ENCODE data around the gene RRP9.
A peak's percentile ranks its signal among the peaks of the same experiment; 100 is the strongest.

Gene RRP9

DNA sequence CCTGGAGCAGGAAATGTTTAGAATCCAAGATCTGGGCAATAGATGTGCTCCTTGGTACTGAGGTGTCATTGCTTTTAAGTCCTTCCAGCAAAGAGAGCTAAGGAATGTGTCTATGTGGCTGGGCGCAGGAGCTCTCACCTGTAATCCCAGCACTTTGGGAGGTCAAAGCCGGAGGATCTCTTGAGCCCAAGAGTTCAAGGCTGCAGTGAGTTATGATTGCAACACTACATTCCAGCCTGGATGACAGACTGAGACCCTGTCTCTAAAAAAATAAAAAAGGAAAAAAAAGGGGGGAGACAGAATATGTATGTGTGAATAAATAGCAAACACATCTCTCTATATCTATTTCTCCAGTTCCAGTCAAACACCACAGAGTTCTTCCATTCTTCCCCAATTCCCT, 9.2 kb upstream of the RRP9 start:
- Histone ChIP-seq H2BK15ac (ENCODE audit: low read length) (no peak overlapping the region), H3K4me1 (ENCODE audit: control insufficient read depth in 2 of 2, insufficient read depth in 1 of 2, low read depth in 1 of 2, low read length in 2 of 2) (peaks cover 7 to 9% of the 10 kb centered on the region in 2 donors), H3K4me3 (ENCODE audit: low read length in 2 of 2) (no peak overlapping the region), H3K79me1 (ENCODE audit: low read depth, low read length) (no peaks in the 10 kb centered on the region), H4K8ac (ENCODE audit: low read depth, low read length) (no peak overlapping the region), H3K14ac (ENCODE audit: low read length) (no peak overlapping the region), H3K4me2 (ENCODE audit: insufficient read depth, low read length, poor library complexity, severe bottlenecking) (no peak overlapping the region), H3K23ac (ENCODE audit: low read depth, low read length, poor library complexity) (no peak overlapping the region), H2BK120ac (ENCODE audit: low read depth, low read length) (no peak overlapping the region), H2AFZ (ENCODE audit: low read length) (no peak overlapping the region), H3K27me3 (ENCODE audit: control insufficient read depth in 3 of 3, insufficient read depth in 3 of 3, low read depth in 1 of 3, low read length in 3 of 3) (peaks cover 0 to 24% (median 10%) of the 10 kb centered on the region in 3 experiments), H3K9ac (ENCODE audit: low read depth, low read length, poor library complexity) (no peak overlapping the region), H3K27ac (replicated peaks; ENCODE audit: low read length) (no peak overlapping the region), H3K36me3 (replicated peaks in 1 of 2; ENCODE audit: control insufficient read depth in 2 of 2, insufficient read depth in 2 of 2, low read length in 2 of 2) (no peaks in the 10 kb centered on the region), H2AK5ac (ENCODE audit: low read depth, low read length) (no peak overlapping the region), H2BK5ac (ENCODE audit: low read length) (no peak overlapping the region), H3K18ac (ENCODE audit: low read length) (no peak overlapping the region), H3K4ac (ENCODE audit: low read length) (no peak overlapping the region), H4K91ac (ENCODE audit: low read depth, low read length, poor library complexity) (no peak overlapping the region), H2BK12ac (ENCODE audit: low read length) (no peak overlapping the region), H3K9me3 (replicated peaks in 1 of 2; ENCODE audit: control insufficient read depth in 2 of 2, insufficient read depth in 1 of 2, low read depth in 1 of 2, low read length in 2 of 2) (peaks cover 0 to 11% of the 10 kb centered on the region in 2 donors)
- DNase-seq (ENCODE audit: low spot score): no peak
- no CpG with 5 or more reads among the region's 2 CpGs for WGBS, 2 donors (ENCODE audit: extremely low coverage in 2 of 2, insufficient read length in 2 of 2, insufficient replicate concordance in 1 of 2)

DNA sequence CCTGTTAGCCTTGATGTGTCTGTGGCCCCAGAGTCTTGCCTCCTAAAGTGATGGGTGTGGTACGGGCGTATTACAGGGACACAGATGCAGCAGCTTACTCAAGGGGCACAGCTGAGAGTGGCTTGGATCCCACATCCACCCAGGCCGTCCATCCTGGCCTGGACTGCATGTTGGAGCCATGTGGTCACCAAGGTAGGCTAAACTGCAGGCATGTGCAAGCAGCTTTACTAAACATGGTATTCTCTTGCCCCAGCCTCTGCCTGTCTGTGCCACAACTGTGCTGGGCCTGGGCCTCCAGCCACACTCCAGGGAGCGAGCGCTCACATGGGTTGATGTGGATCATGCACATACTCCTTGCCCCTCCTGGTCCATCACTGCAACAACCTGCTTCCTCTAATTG, 7.4 kb upstream of the RRP9 start:
- Histone ChIP-seq H3K27ac (replicated peaks; ENCODE audit: low read length) (no peak overlapping the region), H3K4me2 (ENCODE audit: insufficient read depth, low read length, poor library complexity, severe bottlenecking) (no peak overlapping the region), H3K4me3 (ENCODE audit: low read length in 2 of 2) (peak overlapping the region in 1 of 2 donors; percentile 27), H4K91ac (ENCODE audit: low read depth, low read length, poor library complexity) (no peak overlapping the region), H3K36me3 (replicated peaks in 1 of 2; ENCODE audit: control insufficient read depth in 2 of 2, insufficient read depth in 2 of 2, low read length in 2 of 2) (no peaks in the 10 kb centered on the region), H2AFZ (ENCODE audit: low read length) (no peak overlapping the region), H3K79me1 (ENCODE audit: low read depth, low read length) (no peaks in the 10 kb centered on the region), H2BK12ac (ENCODE audit: low read length) (peak overlapping the region; percentile 14), H3K4ac (ENCODE audit: low read length) (no peak overlapping the region), H3K23ac (ENCODE audit: low read depth, low read length, poor library complexity) (peak overlapping the region; percentile 80), H2BK120ac (ENCODE audit: low read depth, low read length) (no peak overlapping the region), H3K4me1 (ENCODE audit: control insufficient read depth in 2 of 2, insufficient read depth in 1 of 2, low read depth in 1 of 2, low read length in 2 of 2) (peaks cover 2 to 7% of the 10 kb centered on the region in 2 donors), H2BK5ac (ENCODE audit: low read length) (no peak overlapping the region), H3K14ac (ENCODE audit: low read length) (no peak overlapping the region), H2AK5ac (ENCODE audit: low read depth, low read length) (peak overlapping the region; percentile 58), H2BK15ac (ENCODE audit: low read length) (peak overlapping the region; percentile 69), H3K9ac (ENCODE audit: low read depth, low read length, poor library complexity) (no peak overlapping the region), H3K18ac (ENCODE audit: low read length) (peak overlapping the region; percentile 28), H3K9me3 (replicated peaks in 1 of 2; ENCODE audit: control insufficient read depth in 2 of 2, insufficient read depth in 1 of 2, low read depth in 1 of 2, low read length in 2 of 2) (peaks cover 0 to 3% of the 10 kb centered on the region in 2 donors), H4K8ac (ENCODE audit: low read depth, low read length) (no peak overlapping the region), H3K27me3 (ENCODE audit: control insufficient read depth in 3 of 3, insufficient read depth in 3 of 3, low read depth in 1 of 3, low read length in 3 of 3) (peaks cover 0 to 6% (median 0%) of the 10 kb centered on the region in 3 experiments)
- no CpG with 5 or more reads among the region's 5 CpGs for WGBS, 2 donors (ENCODE audit: extremely low coverage in 2 of 2, insufficient read length in 2 of 2, insufficient replicate concordance in 1 of 2)
- DNase-seq (ENCODE audit: low spot score): no peak

DNA sequence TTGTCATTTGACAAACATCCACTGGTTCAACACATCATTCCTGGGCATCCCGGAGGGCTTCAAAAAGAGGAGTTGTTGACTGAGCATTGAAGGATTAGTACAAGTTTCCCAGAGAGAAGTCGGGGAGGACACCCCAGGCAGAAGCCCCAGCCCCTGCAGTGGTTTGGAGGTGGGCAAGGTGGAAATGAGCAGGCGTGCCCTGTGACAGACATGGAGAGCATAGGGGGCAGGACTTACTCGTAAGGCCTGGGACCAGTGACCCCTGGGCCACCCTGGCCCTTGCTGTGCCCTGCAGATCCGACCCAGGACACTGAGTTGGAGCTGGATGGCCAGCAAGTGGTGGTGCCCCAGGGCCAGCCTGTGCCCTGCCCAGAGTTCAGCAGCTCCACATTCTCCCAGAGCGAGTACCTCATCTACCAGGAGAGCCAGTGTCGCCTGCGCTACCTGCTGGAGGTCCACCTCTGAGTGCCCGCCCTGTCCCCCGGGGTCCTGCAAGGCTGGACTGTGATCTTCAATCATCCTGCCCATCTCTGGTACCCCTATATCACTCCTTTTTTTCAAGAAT, 6.4 kb upstream of the RRP9 start:
- H2BK15ac ChIP-seq (ENCODE audit: low read length): peak overlapping the region; percentile 69
- H2BK5ac ChIP-seq (ENCODE audit: low read length): no peak overlapping the region
- H3K36me3 ChIP-seq (replicated peaks in 1 of 2; ENCODE audit: control insufficient read depth in 2 of 2, insufficient read depth in 2 of 2, low read length in 2 of 2): no peaks in the 10 kb centered on the region
- H2BK12ac ChIP-seq (ENCODE audit: low read length): no peak overlapping the region
- H2BK120ac ChIP-seq (ENCODE audit: low read depth, low read length): no peak overlapping the region
- H3K23ac ChIP-seq (ENCODE audit: low read depth, low read length, poor library complexity): no peak overlapping the region
- no peak overlapping the region for H3K4me3 ChIP-seq (ENCODE audit: low read length in 2 of 2)
- no peak overlapping the region for H2AFZ ChIP-seq (ENCODE audit: low read length)
- no peak for DNase-seq (ENCODE audit: low spot score)
- H4K91ac ChIP-seq (ENCODE audit: low read depth, low read length, poor library complexity): no peak overlapping the region
- H3K18ac ChIP-seq (ENCODE audit: low read length): no peak overlapping the region
- H2AK5ac ChIP-seq (ENCODE audit: low read depth, low read length): no peak overlapping the region
- H3K9me3 ChIP-seq (replicated peaks in 1 of 2; ENCODE audit: control insufficient read depth in 2 of 2, insufficient read depth in 1 of 2, low read depth in 1 of 2, low read length in 2 of 2): peaks cover 0 to 3% of the 10 kb centered on the region in 2 donors
- H3K4me1 ChIP-seq (ENCODE audit: control insufficient read depth in 2 of 2, insufficient read depth in 1 of 2, low read depth in 1 of 2, low read length in 2 of 2): peaks cover 1 to 2% of the 10 kb centered on the region in 2 donors
- no peak overlapping the region for H3K14ac ChIP-seq (ENCODE audit: low read length)
- H3K27ac ChIP-seq (replicated peaks; ENCODE audit: low read length): no peak overlapping the region
- H4K8ac ChIP-seq (ENCODE audit: low read depth, low read length): no peak overlapping the region
- no peaks in the 10 kb centered on the region for H3K79me1 ChIP-seq (ENCODE audit: low read depth, low read length)
- peaks cover 0 to 2% (median 0%) of the 10 kb centered on the region in 3 experiments for H3K27me3 ChIP-seq (ENCODE audit: control insufficient read depth in 3 of 3, insufficient read depth in 3 of 3, low read depth in 1 of 3, low read length in 3 of 3)
- WGBS, 2 donors (ENCODE audit: extremely low coverage in 2 of 2, insufficient read length in 2 of 2, insufficient replicate concordance in 1 of 2): no CpG with 5 or more reads among the region's 10 CpGs
- H3K4ac ChIP-seq (ENCODE audit: low read length): peak overlapping the region; percentile 30
- H3K9ac ChIP-seq (ENCODE audit: low read depth, low read length, poor library complexity): no peak overlapping the region
- H3K4me2 ChIP-seq (ENCODE audit: insufficient read depth, low read length, poor library complexity, severe bottlenecking): no peak overlapping the region

DNA sequence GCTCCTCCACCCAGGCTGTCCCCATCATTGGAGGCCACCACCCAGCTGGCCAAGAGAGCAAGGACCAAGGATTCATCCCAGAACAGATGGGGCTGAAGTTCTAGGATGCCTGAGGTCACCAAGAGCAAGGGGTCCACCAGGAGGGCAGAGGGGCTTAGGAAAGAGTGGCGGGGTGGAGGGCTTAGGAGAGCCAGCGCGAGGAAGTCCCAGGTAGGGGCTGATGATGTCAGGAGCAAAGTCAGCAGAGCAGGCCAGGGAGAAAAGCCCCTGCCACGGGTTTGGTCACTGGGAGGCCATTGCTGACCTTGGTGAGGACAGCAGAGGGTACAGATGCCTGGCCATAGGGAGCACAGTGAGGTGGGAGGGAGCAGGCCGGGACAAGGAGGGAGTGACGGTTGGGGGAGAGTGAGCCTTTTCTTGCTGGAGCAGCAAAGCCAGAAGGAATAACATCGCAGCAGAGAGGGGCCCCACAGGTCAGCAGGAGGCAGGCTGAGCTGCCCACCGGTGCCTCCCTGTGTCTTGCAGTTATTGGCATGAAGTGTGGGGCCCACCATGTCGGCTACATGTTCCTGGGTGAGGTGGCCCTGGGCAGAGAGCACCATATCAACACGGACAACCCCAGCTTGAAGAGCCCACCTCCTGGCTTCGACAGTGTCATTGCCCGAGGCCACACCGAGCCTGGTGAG, 5.7 kb upstream of the RRP9 start:
- Histone ChIP-seq H3K9me3 (replicated peaks in 1 of 2; ENCODE audit: control insufficient read depth in 2 of 2, insufficient read depth in 1 of 2, low read depth in 1 of 2, low read length in 2 of 2) (peaks cover 0 to 3% of the 10 kb centered on the region in 2 donors), H3K18ac (ENCODE audit: low read length) (peak overlapping the region; percentile 44), H2AFZ (ENCODE audit: low read length) (no peak overlapping the region), H3K9ac (ENCODE audit: low read depth, low read length, poor library complexity) (peak overlapping the region; percentile 33), H4K91ac (ENCODE audit: low read depth, low read length, poor library complexity) (no peak overlapping the region), H3K14ac (ENCODE audit: low read length) (no peak overlapping the region), H2BK12ac (ENCODE audit: low read length) (no peak overlapping the region), H2BK15ac (ENCODE audit: low read length) (peak overlapping the region; percentile 69), H3K4me1 (ENCODE audit: control insufficient read depth in 2 of 2, insufficient read depth in 1 of 2, low read depth in 1 of 2, low read length in 2 of 2) (peaks cover 3 to 5% of the 10 kb centered on the region in 2 donors), H2BK120ac (ENCODE audit: low read depth, low read length) (no peak overlapping the region), H3K36me3 (replicated peaks in 1 of 2; ENCODE audit: control insufficient read depth in 2 of 2, insufficient read depth in 2 of 2, low read length in 2 of 2) (no peaks in the 10 kb centered on the region), H3K4me3 (ENCODE audit: low read length in 2 of 2) (no peak overlapping the region), H3K23ac (ENCODE audit: low read depth, low read length, poor library complexity) (no peak overlapping the region), H2BK5ac (ENCODE audit: low read length) (no peak overlapping the region), H3K79me1 (ENCODE audit: low read depth, low read length) (no peaks in the 10 kb centered on the region), H3K27ac (replicated peaks; ENCODE audit: low read length) (no peak overlapping the region), H3K4ac (ENCODE audit: low read length) (no peak overlapping the region), H3K4me2 (ENCODE audit: insufficient read depth, low read length, poor library complexity, severe bottlenecking) (no peak overlapping the region), H3K27me3 (ENCODE audit: control insufficient read depth in 3 of 3, insufficient read depth in 3 of 3, low read depth in 1 of 3, low read length in 3 of 3) (peaks cover 0 to 2% (median 0%) of the 10 kb centered on the region in 3 experiments), H2AK5ac (ENCODE audit: low read depth, low read length) (peak overlapping the region; percentile 20), H4K8ac (ENCODE audit: low read depth, low read length) (peak overlapping the region; percentile 52)
- DNase-seq (ENCODE audit: low spot score): no peak
- no CpG with 5 or more reads among the region's 13 CpGs for WGBS, 2 donors (ENCODE audit: extremely low coverage in 2 of 2, insufficient read length in 2 of 2, insufficient replicate concordance in 1 of 2)

Measured in neuronal stem cell (in vitro differentiated cells).